Cardiac fibroblast (primary cell): ENCODE data around the gene PITX3.
"Not testable (repeated sequence)": the region's sequence is repeated elsewhere in the genome, so short reads cannot be mapped to it uniquely, and the experiment has no call there.

Experiments
- DNase-seq, 2 donors: peaks; one replicate each; pipeline versions ENCODE4 v3.0.0 to v3.0.0-alpha.2; 2010; ENCODE audit warnings: low read depth in 2 of 2
- H3K4me3 ChIP-seq, 2 donors: replicated peaks in 1 of 2; 1 replicate in 1 of 2; 2 replicates in 1 of 2; pipeline ENCODE4 v1.5.1; 2011; ENCODE audit warnings: low read depth in 2 of 2, low read length in 2 of 2, mild to moderate bottlenecking in 2 of 2, moderate library complexity in 1 of 2
- CTCF ChIP-seq: IDR thresholded peaks from one replicate; pipeline ENCODE4 v1.5.1; 2011; ENCODE audit warnings: low read depth, mild to moderate bottlenecking, low read length, inconsistent platforms

PITX3 gene

DNA sequence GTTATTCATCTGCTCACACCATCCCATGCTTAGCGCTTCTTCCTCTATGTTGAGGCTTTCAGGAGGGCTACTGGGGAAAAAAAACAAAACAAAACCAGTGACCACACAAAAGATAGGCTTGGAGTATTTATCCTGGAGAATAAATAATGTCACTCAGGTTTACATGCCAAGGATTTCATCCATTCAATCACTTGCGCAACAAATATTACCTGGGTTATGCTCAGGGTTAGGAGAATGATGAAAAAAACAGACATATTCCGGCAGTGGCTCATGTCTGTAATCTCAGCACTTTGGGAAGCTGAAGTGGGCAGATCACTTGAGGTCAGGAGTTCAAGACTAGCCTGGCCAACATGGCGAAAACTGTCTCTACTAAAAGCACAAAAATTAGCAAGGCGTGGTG, 18.5 kb downstream of the PITX3 start:
- DNase-seq, result no peak
- no peak overlapping the region for H3K4me3 ChIP-seq
- no peak for TF ChIP-seq CTCF

GRCh38 chr10:102220612-102221011, 20.7 kb downstream of the PITX3 start:
- no peak overlapping the region for H3K4me3 ChIP-seq
- no peak for DNase-seq

GRCh38 chr10:102219370-102219769, 21.9 kb downstream of the PITX3 start:
- TF ChIP-seq CTCF, result no peak
- no peak for DNase-seq
- no peak overlapping the region for H3K4me3 ChIP-seq

More at GRCh38 chr10:102220612-102221011, 20.7 kb downstream of the PITX3 start:
- TF ChIP-seq CTCF, result no peak

- DNase-seq, result not testable (repeated sequence)
Observed at GRCh38 chr10:102213599-102213998, 27.7 kb downstream of the PITX3 start.

GRCh38 chr10:102211615-102212299, 29.6 kb downstream of the PITX3 start:
- no peak for TF ChIP-seq CTCF
- H3K4me3 ChIP-seq, result no peak overlapping the region
- DNase-seq, result no peak

More at GRCh38 chr10:102213599-102213998, 27.7 kb downstream of the PITX3 start:
- not testable (repeated sequence) for H3K4me3 ChIP-seq

GRCh38 chr10:102208311-102209035, 32.8 kb downstream of the PITX3 start:
- peak in 1 of 2 donors; percentile 73 for DNase-seq
- TF ChIP-seq CTCF, result no peak
- no peak overlapping the region for H3K4me3 ChIP-seq

- DNase-seq, result no peak
- TF ChIP-seq CTCF, result no peak
Observed at GRCh38 chr10:102202386-102202785, 38.9 kb downstream of the PITX3 start.

More at GRCh38 chr10:102202386-102202785, 38.9 kb downstream of the PITX3 start:
- no peak overlapping the region for H3K4me3 ChIP-seq
